Stimulated activated CD4-positive, alpha-beta T cell treated with anti-CD3 and anti-CD28 coated beads, Interleukin-12 subunit alpha, Interleukin-12 subunit beta, amount 100 ng/mL, for 4 hours (primary cell): ENCODE data around the gene KLF7.

ENCODE experiments used
- DNase-seq: peaks from one replicate; pipeline ENCODE4 v3.0.0-alpha.2; 2020

The KLF7 gene

DNA sequence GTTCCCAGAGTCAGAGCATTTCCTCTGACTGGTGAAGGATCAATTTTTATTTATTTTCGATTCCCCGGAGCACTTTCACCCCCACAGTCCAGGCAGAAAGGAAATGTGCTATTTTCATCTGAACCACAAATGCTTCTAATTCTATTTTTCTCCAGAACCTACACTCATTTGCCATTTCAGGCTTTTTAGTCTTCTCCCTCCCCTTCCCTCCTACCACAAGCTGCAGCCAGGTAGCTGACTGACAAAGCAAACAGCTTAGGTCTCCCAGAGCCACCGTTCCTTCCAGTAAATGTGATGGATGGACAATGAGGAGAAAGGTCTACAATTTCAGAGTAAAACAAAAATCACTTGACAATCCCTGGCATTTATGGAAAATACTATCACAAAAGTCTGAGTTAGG lies 76.9 kb downstream of the KLF7 start:
- DNase-seq = no peak

DNA sequence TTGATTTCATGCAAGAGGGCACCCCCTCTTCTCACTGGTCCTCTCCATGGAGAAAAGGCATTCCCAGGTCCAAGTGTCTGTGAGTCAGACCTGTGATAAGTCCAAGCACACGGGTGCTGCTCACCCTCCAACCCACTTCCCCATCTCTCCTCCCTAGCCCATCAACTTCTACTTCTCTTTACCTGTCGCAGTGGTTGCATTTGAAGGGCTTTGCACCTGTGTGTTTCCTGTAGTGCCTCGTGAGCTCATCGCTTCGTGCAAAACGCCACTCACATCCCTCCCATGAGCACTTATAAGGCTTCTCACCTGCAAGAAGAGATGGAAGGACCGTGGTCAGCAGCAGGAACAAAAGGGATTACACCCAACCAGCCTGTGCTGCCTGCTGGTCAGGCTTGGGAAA lies 77.5 kb downstream of the KLF7 start:
- no peak for DNase-seq

DNA sequence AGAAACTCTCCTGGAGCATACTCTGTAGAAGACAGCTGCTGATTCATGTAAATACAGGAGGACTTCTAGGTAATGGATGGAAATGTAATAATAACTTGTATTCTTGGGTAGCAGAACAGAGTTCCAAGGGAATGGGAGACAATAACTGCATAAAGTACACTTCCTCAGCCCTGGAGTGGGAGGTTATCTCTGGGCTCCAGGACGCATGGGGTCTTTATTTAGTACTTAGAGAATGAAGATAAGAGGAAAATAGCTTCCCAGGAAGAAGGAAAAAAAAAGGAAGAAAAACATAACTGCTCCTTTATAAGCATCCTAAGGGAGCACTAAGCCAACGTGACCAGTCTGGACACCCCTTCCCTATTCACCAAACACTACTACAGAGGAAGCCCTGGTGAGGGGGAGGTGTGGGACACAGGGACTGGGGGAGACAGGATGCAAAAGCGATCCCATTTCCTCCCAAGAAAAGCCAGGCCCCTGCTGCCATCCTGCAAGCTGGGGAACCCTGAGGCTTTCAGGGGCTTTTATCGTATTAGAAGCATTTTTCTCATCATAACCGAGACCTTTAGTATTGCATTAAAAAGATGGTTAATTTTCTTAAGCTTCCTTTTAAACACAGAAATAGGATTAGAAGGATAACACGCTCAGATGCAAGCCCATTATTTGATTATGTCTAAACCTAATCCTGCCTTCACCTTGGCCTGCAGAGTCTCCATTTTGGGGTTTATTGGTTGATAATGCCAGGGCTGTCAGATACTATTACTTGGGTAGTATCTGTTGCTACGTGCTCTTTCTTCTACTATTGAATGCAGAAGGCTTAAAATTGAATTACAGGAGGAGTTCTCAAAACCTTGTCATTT lies 78.5 kb downstream of the KLF7 start:
- no peak for DNase-seq

DNA sequence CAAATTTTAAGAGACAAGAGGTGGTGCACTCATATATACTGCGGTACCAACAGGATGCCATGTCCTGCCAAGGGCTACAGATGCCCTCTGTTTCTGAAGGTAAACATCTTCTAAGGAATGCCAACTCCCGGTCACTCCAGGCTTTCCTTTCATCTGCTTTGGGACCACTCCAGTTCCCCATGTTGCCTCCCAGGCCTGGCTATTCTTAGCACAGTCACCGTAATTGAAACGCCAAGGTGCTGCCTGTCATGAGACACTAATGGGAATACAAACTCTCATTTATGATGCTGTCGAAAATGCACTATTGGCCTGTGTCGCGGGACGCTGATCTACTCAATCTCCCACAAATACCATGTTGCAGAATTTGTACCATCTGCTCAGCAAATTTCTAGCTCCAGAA lies 79.6 kb downstream of the KLF7 start:
- no peak for DNase-seq

DNA sequence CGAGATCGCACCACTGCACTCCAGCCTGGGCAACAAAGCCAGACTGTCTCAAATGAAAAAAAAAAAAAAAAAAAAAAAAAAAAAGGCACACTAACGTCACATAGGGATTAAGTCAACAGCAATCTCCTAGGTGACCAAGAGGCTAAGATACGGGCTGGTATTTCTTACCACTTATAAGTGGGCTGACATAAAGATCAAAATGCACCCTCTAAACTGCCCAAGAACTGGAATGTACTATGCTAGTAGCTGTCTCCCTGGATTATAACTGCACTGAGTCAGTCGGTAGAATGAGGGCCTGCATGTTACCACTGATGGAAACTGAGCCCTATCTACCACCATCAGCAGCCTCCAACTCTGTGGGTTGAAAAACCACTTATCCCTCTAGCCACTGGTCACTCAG lies 80.6 kb downstream of the KLF7 start:
- DNase-seq = no peak

DNA sequence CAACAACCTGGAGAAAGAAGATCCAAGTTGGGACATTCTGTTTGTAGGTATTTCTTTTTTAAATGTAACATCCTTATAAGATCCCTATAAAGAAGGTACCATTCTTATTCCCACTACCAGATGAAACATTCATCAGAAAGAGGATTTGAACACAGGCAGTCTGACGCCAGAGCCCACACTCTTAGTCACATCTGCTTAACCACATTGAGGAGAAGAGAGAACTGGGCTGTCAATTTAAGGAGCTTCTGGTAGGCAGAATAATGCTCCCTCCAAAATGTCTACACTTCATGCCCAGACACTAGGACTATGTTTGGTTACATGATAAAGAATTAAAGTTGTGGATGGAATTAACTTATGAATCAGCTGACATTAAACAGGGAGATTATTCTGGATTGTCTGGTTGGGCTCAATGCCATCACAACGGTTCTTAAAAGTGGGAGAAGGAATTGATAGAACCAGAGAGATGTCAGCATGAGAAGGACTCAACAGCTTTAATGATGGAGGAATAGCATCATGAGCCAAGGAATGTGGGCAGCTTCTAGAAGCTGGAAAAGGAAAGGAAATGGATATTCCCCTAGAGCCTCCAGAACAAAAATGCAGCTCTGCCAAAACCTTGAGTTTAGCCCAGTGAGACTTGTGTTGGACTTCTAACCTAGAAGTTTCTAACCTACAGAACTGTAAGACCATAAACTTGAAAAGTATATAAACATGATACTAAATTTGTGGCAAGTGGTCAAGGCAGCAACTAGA lies 82.2 kb downstream of the KLF7 start:
- DNase-seq = no peak

DNA sequence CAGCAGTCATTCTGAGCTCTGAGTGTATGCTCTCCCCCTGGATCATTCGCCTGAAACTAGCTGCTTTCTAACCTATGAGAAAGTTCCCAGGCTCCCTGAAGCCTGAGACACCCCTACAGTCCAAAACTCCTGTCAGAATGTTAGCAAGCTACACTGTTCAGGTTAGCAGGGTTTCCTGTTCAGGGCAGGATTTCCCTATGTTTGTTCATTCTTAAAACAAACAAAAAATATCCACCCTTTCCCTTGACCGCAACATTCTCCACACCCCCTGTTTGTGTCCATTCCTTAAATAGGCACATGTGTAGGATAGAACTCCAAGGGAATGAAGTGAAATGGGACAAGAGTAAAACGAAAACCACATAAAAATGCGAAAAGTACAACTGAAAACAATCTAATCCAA lies 83.1 kb downstream of the KLF7 start:
- DNase-seq = no peak

DNA sequence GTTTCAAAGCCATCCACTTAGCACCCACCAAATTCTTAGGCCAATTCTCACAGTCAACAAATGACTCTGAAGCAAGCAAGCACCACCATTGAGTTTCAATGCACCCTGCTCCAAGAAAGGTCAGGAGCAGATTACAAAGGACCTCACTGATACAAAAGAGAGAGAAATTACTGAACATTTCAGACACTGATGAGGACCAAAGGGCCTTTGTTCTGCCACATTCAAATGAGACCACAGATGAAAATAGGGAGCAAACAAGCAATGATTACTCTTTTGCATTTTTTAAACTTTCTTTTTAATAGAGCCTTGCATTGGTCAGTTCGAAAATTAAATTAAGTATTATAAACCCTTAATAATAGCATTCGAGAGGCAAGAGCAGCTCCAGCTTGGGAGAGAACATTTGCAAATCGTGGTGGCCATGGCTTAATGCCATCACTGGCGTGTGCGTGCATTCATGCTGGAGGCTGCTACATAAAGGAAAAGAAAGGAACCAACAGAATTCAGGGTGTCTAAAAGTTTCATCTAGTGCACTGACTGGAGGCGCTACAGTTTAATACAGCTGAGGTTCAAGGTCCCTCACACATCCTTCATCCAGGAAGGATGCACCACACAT lies 87.5 kb downstream of the KLF7 start:
- no peak for DNase-seq

DNA sequence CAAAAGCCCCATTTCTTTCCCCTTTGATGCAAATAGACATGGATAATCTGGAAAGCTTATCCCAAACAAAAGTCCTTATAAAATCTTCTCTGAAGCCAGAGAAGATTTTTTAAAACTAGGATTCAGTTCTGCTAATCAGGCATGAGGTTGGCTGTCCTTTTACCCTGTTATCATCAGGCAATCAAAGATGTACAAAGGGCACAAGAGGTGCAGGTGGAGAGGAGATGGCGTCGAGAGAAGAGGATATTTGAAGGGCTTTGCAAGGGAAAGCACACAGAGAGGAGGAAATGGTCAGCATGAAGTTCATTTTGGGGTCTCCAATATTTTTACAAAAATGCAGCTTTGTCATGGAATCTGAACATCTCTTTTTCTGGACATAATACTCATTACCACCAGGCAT lies 88.5 kb downstream of the KLF7 start:
- no peak for DNase-seq

DNA sequence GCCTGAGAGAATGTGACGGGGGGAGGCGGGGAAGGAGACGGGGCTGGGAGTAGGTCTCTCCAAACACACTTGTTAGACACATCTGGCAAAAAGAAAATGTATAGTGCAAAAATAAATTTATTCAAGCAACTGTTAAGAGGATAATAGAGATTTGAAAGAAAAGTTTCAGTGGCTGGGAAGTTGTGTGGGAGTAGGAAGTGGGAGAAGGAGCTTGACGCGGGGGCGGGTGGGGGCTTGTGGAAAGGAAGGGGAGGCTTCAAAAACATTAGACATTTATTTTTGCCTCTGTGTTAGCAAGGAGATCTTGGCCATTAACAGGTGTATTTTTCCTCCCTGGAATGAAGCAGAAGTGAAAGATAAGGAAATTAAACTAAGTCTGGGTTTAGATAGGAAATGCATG lies 90.3 kb downstream of the KLF7 start:
- no peak for DNase-seq

DNA sequence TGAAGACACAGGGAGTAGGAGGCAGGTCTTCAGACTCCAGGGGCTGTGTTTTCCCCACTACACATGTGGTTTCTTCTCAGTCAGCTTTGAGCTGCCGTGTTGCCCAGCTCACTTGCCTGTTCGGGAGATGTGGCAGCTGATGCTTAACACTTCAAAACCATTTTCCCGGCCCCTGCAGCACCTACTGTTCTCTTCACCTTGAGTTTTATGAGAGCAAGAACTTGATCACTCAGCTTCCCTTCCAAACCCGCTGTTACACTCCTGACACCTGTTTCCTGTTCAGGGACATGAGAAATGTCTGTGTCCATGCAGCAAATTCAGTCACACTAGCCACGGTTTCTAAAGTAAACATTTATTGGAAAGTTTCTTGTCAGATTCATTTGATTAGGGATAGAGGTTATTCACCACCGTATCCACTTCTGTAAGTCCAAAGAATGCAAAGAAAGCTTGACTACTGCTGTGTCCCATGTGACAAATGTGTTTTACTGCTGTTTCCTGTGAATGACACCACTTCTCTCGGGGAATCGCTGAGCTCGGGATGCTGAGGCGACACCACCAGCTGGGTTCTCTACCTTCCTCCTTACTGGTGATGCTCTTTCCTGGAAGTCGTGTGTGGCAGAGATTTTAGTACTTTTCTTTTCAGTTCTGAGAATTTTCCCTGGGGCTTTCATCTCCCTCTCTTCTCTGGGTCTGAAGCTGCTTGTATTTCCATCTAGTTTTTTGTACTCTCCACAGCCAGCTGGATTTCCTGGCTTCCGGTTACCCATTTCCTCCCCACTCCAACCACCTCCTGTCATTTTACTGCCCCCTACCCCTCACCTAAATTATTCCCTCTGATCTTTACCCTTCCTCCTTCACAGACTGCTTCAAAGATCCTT lies 91.7 kb downstream of the KLF7 start:
- DNase-seq = peak; percentile 28

DNA sequence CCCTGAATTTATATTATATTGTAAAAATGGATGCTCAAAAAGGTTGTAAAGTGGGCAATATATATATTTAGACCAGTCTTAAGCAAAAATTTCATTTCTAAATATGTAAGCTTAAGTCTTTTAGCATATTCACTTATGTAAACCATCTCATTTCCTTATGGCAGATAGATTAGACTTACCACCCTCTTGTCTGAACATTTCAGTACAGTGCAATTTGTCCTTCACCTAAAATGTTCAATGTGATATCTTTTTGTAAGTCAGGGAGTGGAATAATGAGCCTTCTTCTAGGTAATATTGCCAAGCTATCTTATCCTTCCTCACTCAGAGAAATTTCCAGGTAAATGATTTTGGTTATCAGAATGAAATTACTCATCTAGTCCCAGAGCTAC lies 92.3 kb downstream of the KLF7 start:
- no peak for DNase-seq

DNA sequence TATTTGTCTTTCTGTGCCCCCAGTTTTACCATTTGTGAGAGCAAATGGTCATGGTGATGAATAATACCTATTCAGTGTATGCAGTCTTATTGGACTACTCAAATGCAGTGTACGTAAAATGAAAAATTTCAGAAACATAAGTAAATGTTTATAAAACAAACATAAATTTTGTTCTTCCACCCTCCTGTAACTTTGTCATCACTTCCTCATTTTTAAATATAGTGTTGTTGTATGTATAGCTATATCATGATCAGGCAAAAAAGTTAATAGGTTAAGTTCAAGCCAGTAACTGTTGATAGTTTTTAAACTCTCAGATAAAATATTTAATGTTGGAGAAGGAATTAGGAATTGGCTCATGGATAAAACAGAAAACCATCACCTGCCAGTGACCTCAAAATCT lies 93.2 kb downstream of the KLF7 start:
- no peak for DNase-seq

DNA sequence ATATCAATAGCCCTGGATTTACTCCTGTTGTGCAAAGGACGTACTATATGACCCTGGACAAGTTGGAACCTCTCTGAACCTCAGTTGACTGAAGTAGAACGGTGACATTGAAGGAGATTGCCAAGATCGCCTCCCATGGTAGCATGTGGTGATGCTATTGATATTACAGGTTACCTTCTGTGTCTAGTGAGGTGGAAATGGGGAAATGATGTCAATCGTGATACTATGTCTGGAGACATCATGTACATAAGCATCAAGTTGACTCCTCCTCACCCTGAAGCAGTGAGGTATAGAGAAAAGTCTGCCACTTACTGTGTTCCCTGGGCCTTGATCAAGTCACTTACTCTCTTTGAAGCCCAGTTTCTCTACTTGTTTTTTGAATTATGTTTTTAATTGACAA lies 93.9 kb downstream of the KLF7 start:
- no peak for DNase-seq

DNA sequence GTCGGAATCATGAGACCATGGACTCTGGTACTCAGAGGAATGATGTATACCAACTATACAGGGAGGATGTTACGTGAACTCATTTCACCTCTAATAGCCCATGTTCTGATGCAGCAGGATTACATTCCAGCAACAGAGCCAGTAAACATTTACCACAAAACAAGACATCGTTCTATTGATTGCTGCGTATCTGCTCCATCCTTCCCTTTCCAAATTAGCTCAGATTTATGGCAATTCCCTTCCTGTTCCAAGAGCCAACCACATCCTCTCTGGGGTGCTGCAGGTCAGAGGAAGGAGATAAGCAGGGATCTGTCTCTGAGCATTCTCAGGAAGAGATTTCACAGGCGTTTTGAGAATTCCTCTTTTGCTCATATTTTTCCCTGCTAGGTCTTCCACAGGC lies 98.3 kb downstream of the KLF7 start:
- no peak for DNase-seq

DNA sequence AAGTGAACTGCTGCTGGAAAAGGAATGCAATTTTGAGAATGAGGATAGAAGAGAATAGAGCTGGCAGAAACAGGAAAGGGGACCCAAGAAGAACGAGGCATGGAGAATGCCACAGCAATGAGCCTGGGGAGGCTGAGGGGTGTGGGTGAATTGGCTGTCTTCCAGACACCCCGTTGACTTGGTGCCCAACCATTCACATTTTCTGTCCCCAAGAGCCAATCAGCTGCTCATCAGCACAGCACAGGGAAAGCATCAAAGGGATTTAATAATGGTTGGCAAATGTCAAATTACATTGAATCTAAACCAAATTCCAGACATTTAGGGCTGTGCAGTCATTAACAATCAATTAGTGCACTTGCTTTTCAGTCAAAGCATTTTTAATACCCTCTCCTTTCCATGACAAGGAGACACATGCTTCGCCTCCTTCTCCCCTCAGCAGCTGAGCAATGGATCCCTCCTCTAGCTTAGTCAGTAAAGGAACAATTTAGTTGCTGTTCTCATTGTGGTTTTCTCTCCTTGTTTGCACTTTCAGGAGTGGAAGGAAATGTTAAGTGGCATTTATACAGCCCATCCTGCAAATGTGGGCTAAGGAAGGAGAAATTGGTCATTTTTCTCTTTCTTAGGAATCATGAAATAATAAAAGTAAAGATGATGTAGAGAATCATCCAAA lies 98.8 kb downstream of the KLF7 start:
- DNase-seq = no peak

DNA sequence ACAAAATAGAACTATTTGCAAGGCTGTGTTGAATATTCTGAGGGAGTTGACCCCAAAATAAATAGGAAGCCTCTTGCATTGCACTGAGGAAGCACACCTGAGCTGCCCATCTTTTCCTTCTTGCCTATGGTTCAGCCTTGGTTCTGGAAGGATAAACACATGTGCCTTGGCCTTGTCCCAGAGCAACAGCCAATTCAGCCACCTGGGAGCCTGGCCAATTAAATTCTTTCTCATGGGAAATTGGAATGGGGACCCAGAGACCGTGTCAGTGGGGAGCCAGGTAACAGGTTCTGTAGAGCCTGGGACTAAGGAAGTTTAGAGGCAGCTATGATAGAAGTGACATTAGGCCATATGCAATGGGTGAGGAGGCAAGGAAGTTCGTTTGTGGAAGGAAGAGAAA lies 99.6 kb downstream of the KLF7 start:
- no peak for DNase-seq

DNA sequence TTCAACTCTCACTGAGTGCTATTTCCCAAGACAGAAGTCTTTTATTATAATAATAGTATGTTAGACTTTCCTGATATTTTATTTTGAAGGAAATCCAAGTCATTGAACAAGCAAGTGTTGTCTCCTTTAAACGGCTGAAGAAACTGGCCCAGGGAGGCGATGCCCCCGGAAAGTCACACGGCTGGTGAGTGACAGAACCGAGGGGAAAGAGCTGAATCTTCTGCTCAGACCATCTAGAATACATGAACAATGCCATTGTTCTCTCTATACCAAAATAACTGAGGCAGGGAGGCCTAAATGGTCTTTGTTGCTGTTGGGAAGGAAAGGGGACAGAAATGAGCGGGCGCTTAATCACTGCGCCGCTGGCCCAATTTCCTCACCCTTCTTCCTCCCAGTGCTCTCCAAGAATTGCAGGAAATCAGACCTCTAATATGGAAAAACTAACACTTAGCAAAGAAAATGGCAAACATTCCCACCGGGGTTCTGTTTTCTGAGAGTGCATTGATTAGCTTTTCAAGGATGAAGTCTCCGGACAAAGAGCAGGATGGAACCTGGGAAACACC lies 101.5 kb downstream of the KLF7 start:
- no peak for DNase-seq

DNA sequence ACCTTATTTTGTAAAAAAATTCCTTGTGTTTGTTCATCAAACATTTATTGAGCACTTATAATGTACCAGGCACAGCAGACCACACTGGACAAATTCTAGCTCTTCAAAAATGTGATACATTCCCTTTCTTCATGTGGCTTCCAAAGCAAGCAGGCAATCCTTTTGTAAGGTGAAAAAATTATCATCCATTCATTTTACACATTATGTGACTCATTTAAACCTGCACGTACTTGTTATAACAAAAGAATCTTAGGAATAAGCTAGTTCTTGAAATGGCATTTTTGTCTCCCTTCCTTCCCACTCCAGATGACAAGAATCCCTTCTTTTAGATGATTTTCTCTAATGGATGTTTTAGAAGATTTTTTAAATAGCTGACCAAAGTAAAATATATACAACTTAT lies 104.6 kb downstream of the KLF7 start:
- DNase-seq = no peak

DNA sequence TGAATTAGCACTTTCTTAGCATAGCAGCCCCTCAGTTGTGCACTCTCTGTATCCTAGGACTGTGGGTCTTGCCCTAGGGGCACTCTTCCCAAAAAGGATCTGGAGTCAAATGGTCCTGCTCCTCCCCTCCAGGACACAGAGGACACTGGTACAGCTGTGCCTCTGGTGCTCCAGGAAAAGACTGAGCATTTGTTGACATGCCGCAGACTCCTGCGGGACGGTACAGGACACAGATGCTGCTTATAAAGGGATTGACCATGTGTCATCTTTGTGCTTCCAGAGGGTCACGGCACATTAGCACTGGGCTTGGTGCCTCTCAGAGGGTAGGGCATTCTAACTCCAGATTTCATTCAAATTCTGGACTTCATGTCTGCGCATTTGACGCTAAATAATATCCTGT lies 110.5 kb downstream of the KLF7 start:
- no peak for DNase-seq

DNA sequence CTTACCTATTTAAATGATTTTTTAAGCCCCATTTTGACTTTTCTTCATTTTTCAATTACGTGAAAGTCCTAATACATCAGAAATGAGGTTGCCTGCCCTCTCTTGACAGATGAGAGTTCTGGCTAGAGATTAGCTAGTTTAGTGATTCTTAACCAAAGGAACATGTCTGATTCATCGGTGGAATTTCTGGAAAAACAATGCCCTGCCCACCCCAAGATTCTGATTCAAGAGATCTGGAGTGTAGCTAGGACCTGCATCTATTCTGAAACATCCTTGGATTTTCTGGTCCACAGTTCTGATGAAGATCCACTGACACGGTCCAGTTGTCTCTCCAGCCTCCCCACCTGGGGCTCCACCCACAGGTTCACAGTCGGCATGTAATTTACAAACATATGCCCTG lies 111.2 kb downstream of the KLF7 start:
- no peak for DNase-seq

DNA sequence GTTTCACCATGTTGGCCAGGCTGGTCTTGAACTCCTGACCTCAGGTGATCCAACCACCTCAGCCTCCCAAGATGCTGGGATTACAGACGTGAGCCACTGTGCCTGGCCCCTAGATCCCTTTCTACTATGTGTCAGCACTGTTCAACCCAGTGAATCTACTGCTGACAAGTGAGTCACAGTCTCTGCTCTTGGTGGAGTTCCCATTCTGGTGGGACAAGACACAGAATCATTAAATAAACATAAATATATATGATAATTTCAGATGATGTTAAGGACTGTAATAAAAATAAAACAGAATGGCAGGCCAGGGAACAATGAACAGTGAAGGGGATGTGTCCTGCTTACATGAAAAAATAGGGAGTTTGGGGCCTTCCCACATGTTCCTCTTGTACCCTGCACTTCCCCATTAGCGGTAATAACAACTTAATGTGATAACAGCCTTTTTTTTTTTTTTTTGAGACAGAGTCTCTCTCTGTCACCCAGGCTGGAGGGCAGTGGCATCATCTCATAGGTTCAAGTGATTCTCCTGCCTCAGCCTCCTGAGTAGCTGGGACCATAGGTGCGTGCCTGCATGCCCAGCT lies 114.3 kb downstream of the KLF7 start:
- DNase-seq = no peak
